NCI-H226 (cell line): ENCODE data around the gene ADRM1.

Source experiments
- DNase-seq: peaks from one replicate; pipeline ENCODE4 v3.0.0-alpha.2; 2015

ADRM1 gene

GRCh38 chr20:62312662-62312977 is 9.8 kb downstream of the ADRM1 start:
- no peak for DNase-seq

GRCh38 chr20:62313021-62313420 is 10.2 kb downstream of the ADRM1 start:
- no peak for DNase-seq

DNA sequence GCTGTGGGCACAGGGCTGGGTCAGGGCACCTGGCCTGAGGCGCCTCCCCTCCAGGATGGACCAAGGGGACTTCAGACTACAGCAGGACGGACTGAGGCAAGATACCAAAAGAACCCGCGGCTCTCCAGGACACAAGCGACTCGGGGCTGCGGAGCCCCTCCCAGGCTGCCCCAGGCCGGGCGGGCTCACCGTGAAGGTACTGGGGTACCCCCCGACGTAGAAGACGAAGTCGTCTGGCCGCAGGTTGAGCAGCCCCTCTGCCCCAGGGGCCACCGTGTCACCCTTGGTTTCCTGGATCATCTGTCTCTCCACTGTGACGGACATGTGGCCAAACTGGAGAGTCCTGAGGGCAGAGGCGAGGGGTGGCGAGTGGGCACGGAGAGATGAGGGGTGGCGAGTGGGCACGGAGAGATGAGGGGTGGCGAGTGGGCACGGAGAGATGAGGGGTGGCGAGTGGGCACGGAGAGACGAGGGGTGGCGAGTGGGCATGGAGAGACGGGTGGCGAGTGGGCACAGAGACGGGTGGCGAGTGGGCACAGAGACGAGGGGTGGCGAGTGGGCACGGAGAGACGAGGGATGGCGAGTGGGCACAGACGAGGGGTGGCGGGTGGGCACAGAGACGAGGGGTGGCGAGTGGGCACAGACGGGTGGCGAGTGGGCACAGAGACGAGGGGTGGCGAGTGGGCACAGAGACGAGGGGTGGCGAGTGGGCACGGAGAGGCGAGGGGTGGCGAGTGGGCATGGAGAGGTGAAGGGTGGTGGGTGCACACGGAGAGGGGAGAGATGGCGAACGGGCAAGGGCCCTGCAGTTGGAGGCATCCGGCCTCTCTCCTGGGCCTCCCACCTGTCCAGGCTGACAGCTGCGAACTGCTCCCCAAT is 10.9 kb downstream of the ADRM1 start:
- DNase-seq: no peak

DNA sequence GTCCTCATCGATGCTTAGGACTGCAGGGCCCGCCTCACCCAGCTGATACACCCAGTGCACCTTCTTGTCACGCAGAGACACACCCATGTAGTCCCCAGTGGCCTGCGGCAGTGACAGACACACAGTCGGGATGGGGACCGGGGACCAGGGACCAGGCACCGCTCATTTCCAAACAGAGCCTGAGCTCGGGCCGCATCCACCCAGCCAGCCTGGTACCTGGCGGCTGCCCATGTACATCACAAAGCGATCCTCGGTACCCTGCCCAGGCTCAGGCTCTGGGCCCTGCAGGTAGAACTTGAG is 11.5 kb downstream of the ADRM1 start:
- DNase-seq: no peak

DNA sequence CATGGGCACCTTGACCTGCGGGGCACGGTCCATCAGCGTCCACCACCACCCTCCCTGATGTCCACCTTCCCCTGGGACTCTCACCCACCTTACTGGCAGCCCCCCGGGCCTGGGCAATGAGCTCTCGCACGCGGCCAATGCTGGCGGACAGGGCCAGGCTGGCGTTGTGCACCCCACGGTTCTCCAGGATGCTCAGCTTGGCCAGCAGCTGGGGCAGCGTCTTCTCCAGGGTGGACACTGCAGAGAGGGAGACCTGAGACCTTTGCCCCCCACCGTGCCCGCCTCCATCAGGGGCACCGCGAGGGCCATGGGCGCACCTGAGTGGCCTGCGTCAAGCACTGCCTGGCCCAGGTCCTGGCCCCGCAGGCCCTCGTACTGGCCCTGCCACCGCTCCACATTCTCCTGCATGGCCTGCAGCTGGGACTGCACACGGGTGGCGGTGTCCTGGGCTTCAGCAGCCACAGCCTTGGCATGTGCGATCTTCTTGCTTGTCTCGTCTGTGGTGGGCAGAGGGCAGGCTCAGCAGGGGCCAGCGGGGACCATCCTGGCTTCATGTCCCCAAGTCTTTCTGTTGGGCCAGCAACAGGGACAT is 12.0 kb downstream of the ADRM1 start:
- DNase-seq: no peak

- DNase-seq: no peak
Measured at GRCh38 chr20:62315773-62316172, 13.0 kb downstream of the ADRM1 start.

GRCh38 chr20:62316331-62317166 is 13.8 kb downstream of the ADRM1 start:
- no peak for DNase-seq

GRCh38 chr20:62317167-62317655 is 14.4 kb downstream of the ADRM1 start:
- DNase-seq: no peak

DNA sequence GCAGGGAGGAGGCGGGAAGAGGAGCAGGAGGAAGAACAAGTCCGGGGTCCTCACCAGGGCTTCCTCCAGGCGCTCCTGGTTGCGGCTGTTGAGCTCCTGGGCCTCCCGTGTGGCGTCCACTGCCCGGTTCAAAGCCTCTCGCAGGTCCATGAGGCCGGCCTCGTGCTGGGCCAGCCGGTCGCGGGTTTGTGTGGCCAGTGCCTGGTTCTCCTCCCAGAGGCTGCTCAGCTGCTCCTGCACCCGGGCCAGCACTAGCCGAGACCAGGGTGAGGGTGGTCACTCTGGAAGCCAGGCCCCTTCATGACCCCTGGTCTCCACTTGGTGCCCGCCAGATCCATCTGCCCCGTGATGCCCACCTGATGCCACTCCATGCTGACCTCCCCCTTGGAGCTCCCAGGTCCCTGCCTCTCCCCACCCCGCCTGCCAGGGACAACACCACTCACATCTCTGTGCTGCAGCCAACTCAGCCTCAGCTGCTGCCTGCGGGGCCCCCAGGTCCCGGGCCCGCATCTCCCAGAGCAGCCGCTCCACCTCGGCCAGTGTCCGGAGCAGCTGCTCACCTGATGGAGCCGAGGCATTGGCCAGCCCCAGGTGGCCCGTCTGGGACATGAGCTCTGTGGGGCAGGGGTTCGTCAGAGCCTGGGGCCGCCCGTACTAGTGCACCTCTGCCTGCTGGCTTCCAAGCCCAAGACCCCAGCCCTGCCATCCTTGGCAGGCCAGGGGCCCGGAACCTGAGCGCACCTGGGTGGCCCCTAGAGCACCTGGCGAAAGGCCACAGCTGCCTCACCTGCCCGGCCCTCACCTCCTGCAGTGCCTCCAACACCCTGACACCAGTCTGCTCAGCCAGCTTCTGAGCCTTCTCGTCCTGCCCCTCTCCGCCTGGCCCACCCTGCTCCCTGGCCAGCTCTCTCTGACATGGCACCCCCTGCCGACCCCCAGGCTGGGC is 15.9 kb downstream of the ADRM1 start:
- no peak for DNase-seq

DNA sequence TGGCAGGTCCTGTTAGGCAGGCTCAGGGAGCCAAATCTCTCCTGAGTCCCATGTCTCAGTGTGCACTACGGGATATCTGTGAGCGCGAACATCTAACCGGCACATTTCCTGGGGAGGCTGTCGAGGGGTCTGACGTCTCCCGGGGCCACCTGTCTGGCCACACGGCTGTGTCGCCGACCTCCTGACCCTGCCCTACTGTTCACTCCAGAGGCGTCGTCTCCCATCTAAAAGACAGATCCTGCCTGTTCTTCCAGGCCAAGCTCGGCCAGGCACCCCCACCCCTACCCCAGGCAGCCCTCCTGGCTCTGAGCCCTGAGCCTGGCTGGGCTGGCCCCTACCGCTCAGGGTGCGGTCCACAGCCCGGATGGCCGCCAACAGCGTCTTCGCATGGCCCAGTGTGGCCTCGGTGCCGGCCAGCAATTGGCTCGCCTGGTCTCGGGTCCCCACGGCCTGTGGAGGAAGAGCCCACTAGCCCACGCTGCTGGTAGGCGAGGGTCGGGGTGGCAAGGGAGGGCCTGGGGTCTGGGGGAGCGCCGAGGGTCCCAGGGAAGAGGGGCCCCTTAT is 16.6 kb downstream of the ADRM1 start:
- DNase-seq: no peak

DNA sequence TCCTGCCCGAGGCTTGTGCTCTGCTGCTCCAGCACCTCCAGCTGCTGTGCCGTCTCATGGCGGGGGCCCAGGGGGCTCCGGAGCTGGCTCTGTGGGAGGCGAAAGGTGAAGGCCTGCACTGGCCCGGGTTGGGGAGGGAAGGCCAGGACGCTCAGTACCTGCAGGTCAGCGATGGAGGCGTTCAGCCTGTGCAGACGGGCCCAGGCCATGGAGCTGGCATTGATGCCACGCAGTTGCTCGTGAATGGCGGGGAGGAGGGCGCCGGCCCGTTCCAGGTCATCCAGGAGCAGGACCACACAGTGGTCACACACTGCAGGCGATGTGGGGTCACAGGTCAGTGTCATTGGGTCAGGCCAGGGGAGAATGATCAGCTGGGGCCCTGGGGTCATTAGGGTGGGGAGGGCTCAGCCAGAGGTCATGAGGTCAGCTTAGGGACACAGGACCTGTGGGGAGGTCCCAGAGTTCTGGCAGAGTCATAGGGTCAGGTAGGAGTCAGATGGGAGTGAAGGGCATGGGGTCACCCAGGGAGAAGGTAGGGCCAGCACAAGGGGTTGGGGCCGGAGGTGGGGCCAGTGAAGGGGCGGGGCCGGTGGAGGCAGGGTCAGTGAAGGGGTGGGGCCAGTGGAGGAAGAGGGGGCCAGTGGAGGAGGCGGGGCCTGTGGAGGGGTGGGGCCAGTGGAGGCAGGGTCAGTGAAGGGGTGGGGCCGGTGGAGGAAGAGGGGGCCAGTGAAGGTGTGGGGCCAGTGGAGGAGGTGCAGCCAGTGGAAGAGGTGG is 18.0 kb downstream of the ADRM1 start:
- no peak for DNase-seq

- DNase-seq: no peak
Measured at GRCh38 chr20:62321521-62321948, 18.7 kb downstream of the ADRM1 start.

DNA sequence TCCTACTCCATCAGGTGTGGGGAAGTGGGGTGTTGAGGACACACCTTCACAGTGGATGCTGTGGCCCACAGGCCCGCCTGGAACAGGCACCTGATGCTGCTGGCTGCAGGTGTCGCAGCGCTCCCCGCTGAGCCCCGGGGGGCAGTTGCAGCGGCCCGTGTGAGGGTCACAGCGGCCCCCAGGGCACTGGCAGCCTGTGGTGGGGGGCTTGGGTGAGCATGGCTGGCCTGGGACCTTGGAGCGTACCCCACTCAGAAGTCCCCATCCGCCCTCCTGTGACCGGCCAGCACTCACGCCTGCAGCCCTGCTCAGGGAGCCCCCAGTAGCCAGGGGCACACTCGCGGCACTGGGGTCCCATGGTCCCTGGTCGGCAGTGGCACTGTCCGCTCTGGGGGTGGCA is 19.2 kb downstream of the ADRM1 start:
- DNase-seq: no peak

DNA sequence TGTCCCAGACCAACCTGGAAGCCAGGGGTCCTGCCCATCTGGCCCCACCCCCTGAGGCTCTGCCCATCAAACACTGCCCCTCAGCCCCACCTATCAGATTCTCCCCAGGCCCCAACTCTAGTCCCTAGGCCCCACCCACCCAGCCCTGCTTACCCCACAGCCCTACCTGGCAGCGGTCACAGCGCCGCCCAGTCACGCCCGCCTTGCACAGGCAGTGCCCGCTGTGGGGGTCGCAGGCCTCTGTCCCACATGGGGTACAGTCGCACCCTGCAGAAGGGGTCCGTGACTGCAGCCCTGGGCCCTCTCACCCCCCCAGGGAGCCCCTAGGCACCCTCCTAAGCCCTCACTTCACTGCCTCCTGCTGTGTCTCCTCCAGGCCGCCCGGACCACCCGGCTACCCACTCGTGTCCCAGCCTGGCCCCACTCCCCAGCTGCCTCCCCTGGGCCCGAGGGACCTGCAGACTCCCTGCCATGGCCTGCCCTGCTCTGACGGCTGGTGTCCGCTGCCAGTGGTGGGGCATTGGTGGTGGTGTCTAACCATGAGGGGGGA is 19.8 kb downstream of the ADRM1 start:
- no peak for DNase-seq

GRCh38 chr20:62323146-62323979 is 20.6 kb downstream of the ADRM1 start:
- DNase-seq: no peak

GRCh38 chr20:62323980-62324906 is 21.4 kb downstream of the ADRM1 start:
- DNase-seq: no peak

DNA sequence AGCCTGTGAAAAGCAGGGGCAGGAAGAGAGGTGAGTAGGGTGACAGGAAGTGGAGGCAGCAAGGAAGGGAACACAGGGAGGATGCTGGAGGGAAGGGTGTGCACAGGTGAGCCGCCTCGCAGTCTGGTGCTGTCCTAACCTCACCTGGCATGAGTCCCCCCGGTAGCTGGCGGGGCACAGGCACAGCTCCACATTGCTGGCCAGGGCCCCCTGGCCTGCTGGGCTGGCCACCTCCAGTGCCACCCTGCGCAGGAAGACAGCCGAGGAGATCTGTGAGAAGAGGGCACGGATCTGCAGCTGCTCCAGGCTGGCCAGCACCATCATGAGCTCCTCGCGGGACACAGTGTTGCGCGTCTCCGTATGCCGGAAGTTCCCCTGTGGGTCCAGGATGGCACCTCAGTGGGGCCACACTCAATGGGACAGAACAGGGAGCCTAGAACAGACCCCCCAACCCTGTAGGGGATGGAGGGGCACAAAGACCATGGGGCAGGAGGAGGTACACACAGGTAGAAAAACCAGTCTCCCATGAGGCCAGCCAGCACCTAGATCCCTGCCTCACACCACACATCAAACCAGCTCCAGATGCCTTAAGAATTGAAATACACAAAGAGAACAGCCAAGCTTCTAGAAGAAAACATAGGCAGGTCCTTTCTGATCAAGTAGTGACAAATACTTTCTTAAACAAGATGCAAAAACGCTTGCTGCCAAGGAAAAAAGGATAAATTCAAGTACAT is 22.5 kb downstream of the ADRM1 start:
- DNase-seq: no peak

GRCh38 chr20:62326559-62326958 is 23.8 kb downstream of the ADRM1 start:
- DNase-seq: no peak
